NCI-H748 treated with DMSO at 0.1 percent for 48 hours (cell line): Measurements from ENCODE around the gene THSD7A.

Experiments
- DNase-seq: peaks from one replicate; lab custom pipeline; 2025; lab: John Stamatoyannopoulos, UW

The THSD7A gene

GRCh38 chr7:11412036-11412435 lies 420.0 kb downstream of the THSD7A start:
- DNase-seq: no peak

GRCh38 chr7:11410656-11411644 lies 421.0 kb downstream of the THSD7A start:
- DNase-seq: peak; percentile 67

GRCh38 chr7:11404355-11404754 lies 427.6 kb downstream of the THSD7A start:
- no peak for DNase-seq

GRCh38 chr7:11403781-11404180 lies 428.2 kb downstream of the THSD7A start:
- DNase-seq: no peak

- no peak for DNase-seq
Measured at GRCh38 chr7:11394438-11394837, 437.6 kb downstream of the THSD7A start.

GRCh38 chr7:11379641-11380040 lies 452.4 kb downstream of the THSD7A start:
- no peak for DNase-seq

- no peak for DNase-seq
Measured at GRCh38 chr7:11376529-11376928, 455.5 kb downstream of the THSD7A start.

- DNase-seq: no peak
Measured at GRCh38 chr7:11374629-11375028, 457.4 kb downstream of the THSD7A start.

- DNase-seq: peak; percentile 46
Measured at GRCh38 chr7:11373546-11374142, 458.4 kb downstream of the THSD7A start.

GRCh38 chr7:11369696-11370095 lies 462.3 kb downstream of the THSD7A start:
- no peak for DNase-seq

- no peak for DNase-seq
Measured at GRCh38 chr7:11366118-11366517, 465.9 kb downstream of the THSD7A start.

GRCh38 chr7:11358637-11359036 lies 473.4 kb downstream of the THSD7A start:
- no peak for DNase-seq

GRCh38 chr7:11355399-11356005 lies 476.5 kb downstream of the THSD7A start:
- DNase-seq: no peak

GRCh38 chr7:11346302-11346701 lies 485.7 kb downstream of the THSD7A start:
- DNase-seq: no peak

GRCh38 chr7:11345621-11346020 lies 486.4 kb downstream of the THSD7A start:
- no peak for DNase-seq

- peak; percentile 77 for DNase-seq
Measured at GRCh38 chr7:11343818-11344413, 488.1 kb downstream of the THSD7A start.

GRCh38 chr7:11343136-11343535 lies 488.9 kb downstream of the THSD7A start:
- DNase-seq: no peak

- peak; percentile 88 for DNase-seq
Measured at GRCh38 chr7:11341285-11341944, 490.6 kb downstream of the THSD7A start.

GRCh38 chr7:11336432-11336831 lies 495.6 kb downstream of the THSD7A start:
- DNase-seq: no peak

- no peak for DNase-seq
Measured at GRCh38 chr7:11335947-11336346, 496.1 kb downstream of the THSD7A start.

GRCh38 chr7:11332865-11333228 lies 499.2 kb downstream of the THSD7A start:
- no peak for DNase-seq
